Gastroesophageal sphincter (tissue), 4 donors: ENCODE data around the gene ITGA3. TPM values are rescaled to one million over a fixed set of nuclear protein-coding genes. Genes with fewer than 3 reads are reported as not detected.
A peak's percentile ranks its signal among the peaks of the same experiment; 100 is the strongest.

ENCODE experiments used
- ATAC-seq: fragments of 150-250 bp; one replicate; pipeline ENCODE4 v1.9.1; 2016; ENCODE audit warnings: mild to moderate bottlenecking, moderate library complexity
- H3K27ac ChIP-seq, 4 donors: fragments of 200-600 bp; sonication (generic) in 3 of 4; 1 replicate in 3 of 4; 2 replicates in 1 of 4; pipeline ENCODE4 v1.5.1; 2016 to 2019
- H3K27me3 ChIP-seq: fragments of 200-600 bp; sonication (generic); one replicate; pipeline ENCODE4 v1.5.1; 2019
- H3K36me3 ChIP-seq, 2 donors: fragments of 200-600 bp; sonication (generic); one replicate each; pipeline ENCODE4 v1.5.1; 2019; ENCODE audit warnings: control low read depth in 1 of 2
- H3K4me1 ChIP-seq, 3 donors: fragments of 200-600 bp; sonication (generic); 1 replicate in 2 of 3; 2 replicates in 1 of 3; pipeline ENCODE4 v1.5.1; 2016 to 2019; ENCODE audit warnings: control low read depth in 2 of 3
- H3K4me3 ChIP-seq, 2 donors: fragments of 200-600 bp; sonication (generic); one replicate each; pipeline ENCODE4 v1.5.1; 2019; ENCODE audit warnings: mild to moderate bottlenecking in 1 of 2, moderate library complexity in 1 of 2
- H3K9me3 ChIP-seq, 3 donors: fragments of 200-600 bp; sonication (generic); one replicate each; pipeline ENCODE4 v1.5.1; 2017 to 2019; ENCODE audit warnings: control low read depth in 2 of 3
- EP300 ChIP-seq: sonication (generic); formaldehyde crosslinking; IDR thresholded peaks from one replicate; pipeline ENCODE4 v1.6.1; 2017; ENCODE audit warnings: antibody characterized with exemption, mild to moderate bottlenecking
- POLR2A ChIP-seq, 2 donors: fragments of 450-650 bp; IDR thresholded peaks; one replicate each; pipeline ENCODE4 v1.6.1; 2017; ENCODE audit warnings: antibody characterized with exemption in 2 of 2, mild to moderate bottlenecking in 2 of 2, moderate library complexity in 1 of 2
- POLR2AphosphoS5 ChIP-seq: sonication (generic); formaldehyde crosslinking; IDR thresholded peaks from one replicate; pipeline ENCODE4 v1.6.1; 2017; ENCODE audit warnings: antibody characterized with exemption
- WGBS, 2 donors: methylation state at CpG; one replicate each; pipeline ENCODE4 v1.1.5; 2018; ENCODE audit warnings: low coverage in 1 of 2; 5-methylcytosine and 5-hydroxymethylcytosine counted together
- total RNA-seq, 4 donors: library from RNA; depleted of rRNA; stranded (reverse); fragments of >200 nt; gene quantifications; one replicate each; pipeline ENCODE4 v1.1.0, GENCODE V29; 2016
- TF ChIP-seq, protein P1 (sequence below), 4 experiments: fragments of 200-600 bp in 2 of 4; fragments of 450-650 bp in 2 of 4; sonication (generic) in 1 of 4; IDR thresholded peaks; one replicate each; pipeline ENCODE4 v1.5.1; 2017 to 2019; ENCODE audit warnings: antibody characterized with exemption in 4 of 4, mild to moderate bottlenecking in 2 of 4, moderate library complexity in 2 of 4

Gene ITGA3
- total RNA-seq, 4 donors from 2014 or later: 62.4 to 131 (median 124) TPM

DNA sequence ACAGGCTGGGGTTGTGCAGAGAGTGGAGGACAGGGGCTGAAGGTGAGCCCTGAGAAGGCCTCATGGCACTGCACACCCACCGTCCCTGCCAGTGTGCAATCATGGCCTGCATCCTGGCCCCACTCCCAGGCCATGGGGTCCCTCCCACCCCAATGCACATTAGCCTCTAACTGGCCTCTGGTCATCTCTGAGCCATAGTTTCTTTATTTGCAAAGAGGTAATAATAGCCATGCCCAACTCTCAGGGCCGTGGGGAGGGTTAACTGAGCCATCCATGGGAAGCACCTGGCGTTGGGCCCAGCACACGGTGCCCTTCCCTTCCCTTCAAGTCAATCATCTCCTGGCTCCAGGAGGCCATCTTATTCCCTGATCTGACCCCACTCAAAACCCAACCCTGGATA lies 10.8 kb upstream of the ITGA3 start:
- no peaks in the 10 kb centered on the region for H3K27me3 ChIP-seq
- H3K4me1 ChIP-seq: peaks cover 0 to 59% (median 0%) of the 10 kb centered on the region in 3 donors
- TF ChIP-seq POLR2A (IDR thresholded peaks at IDR 0.05): no peak
- TF ChIP-seq, protein P1, sequence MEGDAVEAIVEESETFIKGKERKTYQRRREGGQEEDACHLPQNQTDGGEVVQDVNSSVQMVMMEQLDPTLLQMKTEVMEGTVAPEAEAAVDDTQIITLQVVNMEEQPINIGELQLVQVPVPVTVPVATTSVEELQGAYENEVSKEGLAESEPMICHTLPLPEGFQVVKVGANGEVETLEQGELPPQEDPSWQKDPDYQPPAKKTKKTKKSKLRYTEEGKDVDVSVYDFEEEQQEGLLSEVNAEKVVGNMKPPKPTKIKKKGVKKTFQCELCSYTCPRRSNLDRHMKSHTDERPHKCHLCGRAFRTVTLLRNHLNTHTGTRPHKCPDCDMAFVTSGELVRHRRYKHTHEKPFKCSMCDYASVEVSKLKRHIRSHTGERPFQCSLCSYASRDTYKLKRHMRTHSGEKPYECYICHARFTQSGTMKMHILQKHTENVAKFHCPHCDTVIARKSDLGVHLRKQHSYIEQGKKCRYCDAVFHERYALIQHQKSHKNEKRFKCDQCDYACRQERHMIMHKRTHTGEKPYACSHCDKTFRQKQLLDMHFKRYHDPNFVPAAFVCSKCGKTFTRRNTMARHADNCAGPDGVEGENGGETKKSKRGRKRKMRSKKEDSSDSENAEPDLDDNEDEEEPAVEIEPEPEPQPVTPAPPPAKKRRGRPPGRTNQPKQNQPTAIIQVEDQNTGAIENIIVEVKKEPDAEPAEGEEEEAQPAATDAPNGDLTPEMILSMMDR (IDR thresholded peaks at IDR 0.05): no peak
- H3K9me3 ChIP-seq: no peaks in the 10 kb centered on the region
- no peaks in the 10 kb centered on the region for H3K36me3 ChIP-seq
- H3K4me3 ChIP-seq: no peak overlapping the region
- WGBS, 2 donors: 53 to 56% methylated on average over 3 to 4 of the region's 4 CpGs
- no peak for ATAC-seq
- H3K27ac ChIP-seq: no peak overlapping the region

DNA sequence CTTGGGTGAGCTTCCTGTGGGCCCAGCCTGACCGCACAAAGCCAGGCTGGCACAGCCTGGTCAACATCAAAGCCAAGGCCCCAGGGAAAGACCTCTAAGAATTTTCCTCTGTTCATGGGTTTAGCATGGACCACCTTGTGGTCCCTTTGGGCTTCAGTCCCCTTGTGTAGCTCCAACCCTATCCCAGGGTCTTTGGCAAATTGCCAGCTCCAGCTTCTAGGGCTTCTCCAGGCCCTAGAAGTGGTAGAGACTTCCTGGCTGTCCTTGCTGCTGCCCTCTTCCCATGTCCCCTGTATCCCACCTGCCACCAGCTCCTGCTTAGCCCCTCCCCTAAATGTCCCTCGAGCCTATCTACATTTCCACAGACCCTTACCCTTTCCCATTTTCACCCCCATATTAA lies 9.7 kb upstream of the ITGA3 start:
- no peaks in the 10 kb centered on the region for H3K27me3 ChIP-seq
- H3K4me3 ChIP-seq: no peak overlapping the region
- H3K9me3 ChIP-seq: no peaks in the 10 kb centered on the region
- 79 to 80% methylated on average over 1 to 2 of the region's 2 CpGs for WGBS, 2 donors
- ATAC-seq: no peak
- peaks cover 0 to 59% (median 0%) of the 10 kb centered on the region in 3 donors for H3K4me1 ChIP-seq
- H3K27ac ChIP-seq: no peak overlapping the region
- TF ChIP-seq POLR2A (IDR thresholded peaks at IDR 0.05): no peak
- TF ChIP-seq, protein P1 (IDR thresholded peaks at IDR 0.05): no peak
- no peak for TF ChIP-seq EP300
- TF ChIP-seq POLR2AphosphoS5: no peak
- no peaks in the 10 kb centered on the region for H3K36me3 ChIP-seq

DNA sequence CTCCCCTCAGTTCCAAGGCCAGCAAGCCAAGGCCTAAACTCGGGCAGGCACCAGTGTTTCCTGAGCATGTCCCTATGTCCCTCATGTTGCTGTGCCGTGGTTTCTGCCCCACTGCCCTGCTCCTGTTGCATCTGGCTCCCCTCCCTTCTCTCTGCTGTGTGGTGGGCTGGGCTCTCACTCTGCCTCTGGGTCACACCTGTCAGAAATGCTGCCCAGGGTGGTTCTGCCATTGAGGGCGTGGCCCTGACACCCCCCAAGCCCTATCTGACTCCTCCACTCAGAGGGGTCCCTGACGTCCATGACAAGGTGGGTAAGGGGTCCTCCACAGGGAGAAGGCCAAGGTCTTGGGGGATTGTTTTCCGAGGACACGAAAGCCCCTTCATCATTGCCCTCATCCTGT lies 9.2 kb upstream of the ITGA3 start:
- 78 to 100% methylated on average over 2 of the region's 6 CpGs for WGBS, 2 donors
- Histone ChIP-seq H3K36me3 (no peaks in the 10 kb centered on the region), H3K27ac (no peak overlapping the region), H3K4me1 (peaks cover 0 to 59% (median 0%) of the 10 kb centered on the region in 3 donors), H3K9me3 (no peaks in the 10 kb centered on the region), H3K4me3 (no peak overlapping the region), H3K27me3 (no peaks in the 10 kb centered on the region)
- no peak for ATAC-seq
- TF ChIP-seq POLR2A (IDR thresholded peaks at IDR 0.05) (no peak), POLR2AphosphoS5 (no peak), EP300 (no peak)
- TF ChIP-seq, protein P1 (IDR thresholded peaks at IDR 0.05): no peak

DNA sequence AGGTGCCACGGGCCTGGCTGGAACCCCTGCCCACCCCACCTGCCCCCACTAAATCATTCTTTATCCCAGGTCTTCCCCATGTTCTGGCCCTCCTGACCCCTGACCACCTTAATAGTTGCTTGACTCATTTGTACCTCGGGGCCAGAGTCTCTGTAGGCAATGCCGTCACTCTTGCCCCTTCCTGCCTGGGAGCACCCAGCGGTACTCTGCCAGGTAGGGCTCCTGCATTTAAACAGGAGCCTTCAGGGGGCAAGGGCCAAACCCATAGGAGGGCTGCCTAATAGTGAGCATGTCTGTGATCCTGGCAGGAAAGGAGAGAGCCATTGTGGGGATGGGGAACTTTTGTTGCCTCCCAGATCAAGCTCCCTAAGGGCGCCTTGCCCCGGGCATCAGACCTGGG lies 8.8 kb upstream of the ITGA3 start:
- Histone ChIP-seq H3K9me3 (no peaks in the 10 kb centered on the region), H3K27ac (peak overlapping the region in 1 of 4 donors; percentile 42), H3K36me3 (no peaks in the 10 kb centered on the region), H3K4me1 (peaks cover 0 to 59% (median 0%) of the 10 kb centered on the region in 3 donors), H3K4me3 (no peak overlapping the region), H3K27me3 (no peaks in the 10 kb centered on the region)
- WGBS, 2 donors: 60% methylated on average over 1 of the region's 6 CpGs; no CpG with 5 or more reads in 1 of the 2 donors
- TF ChIP-seq POLR2AphosphoS5 (no peak), POLR2A (IDR thresholded peaks at IDR 0.05) (no peak), EP300 (no peak)
- TF ChIP-seq, protein P1 (IDR thresholded peaks at IDR 0.05): no peak
- no peak for ATAC-seq

DNA sequence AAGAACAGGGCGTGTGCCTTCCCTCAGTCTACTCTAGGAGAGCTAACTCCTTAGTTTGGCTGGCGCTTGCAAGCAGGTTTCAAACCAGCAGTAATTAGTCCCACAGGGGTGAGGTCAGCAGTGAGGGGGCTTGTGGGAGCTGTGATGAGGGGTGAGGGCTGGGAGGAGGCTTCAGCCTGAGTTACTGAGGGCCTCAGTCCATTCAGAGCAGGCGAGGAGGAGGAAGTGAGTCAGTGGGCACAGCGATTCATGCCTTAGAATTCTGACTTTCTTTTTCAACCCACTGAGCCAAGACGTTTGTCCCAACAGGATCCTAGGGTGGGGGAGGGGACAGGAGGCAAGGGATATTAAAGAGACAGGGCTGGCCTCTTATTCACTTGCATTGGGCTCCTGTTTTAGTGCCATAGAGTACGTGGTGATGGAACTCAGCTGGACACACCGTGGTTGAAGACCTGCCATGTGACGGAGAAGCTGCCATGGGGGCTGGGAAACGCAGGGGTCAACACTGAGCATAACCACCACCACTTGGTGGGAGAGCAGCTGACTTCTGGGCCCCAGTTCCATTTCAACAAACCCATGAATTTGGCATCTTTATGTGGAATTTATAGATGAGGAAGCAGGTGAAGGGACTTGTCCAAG lies 8.3 kb upstream of the ITGA3 start:
- no peak for ATAC-seq
- TF ChIP-seq POLR2A (IDR thresholded peaks at IDR 0.05) (no peak), EP300 (no peak), POLR2AphosphoS5 (no peak)
- TF ChIP-seq, protein P1 (IDR thresholded peaks at IDR 0.05): no peak

More for the DNA sequence above, 8.3 kb upstream of the ITGA3 start:
- Histone ChIP-seq H3K27me3 (no peaks in the 10 kb centered on the region), H3K4me1 (peaks cover 0 to 59% (median 0%) of the 10 kb centered on the region in 3 donors), H3K4me3 (no peak overlapping the region), H3K36me3 (no peaks in the 10 kb centered on the region), H3K9me3 (no peaks in the 10 kb centered on the region), H3K27ac (peak overlapping the region in 1 of 4 donors; percentile 42)
- 52 to 60% methylated on average over 2 to 7 of the region's 9 CpGs for WGBS, 2 donors
